ENCODE results near the gene KRT79.

- TF ChIP-seq POLR2A (IDR thresholded peaks at IDR 0.05), result no peak
- TF ChIP-seq CTCF (IDR thresholded peaks at IDR 0.05), result no peak
These were observed 1.9 kb upstream of the KRT79 start for GRCh38 chr12:52836042-52836466.
